Measurements from ENCODE around the gene MSMP. TPM values are rescaled to one million over a fixed set of nuclear protein-coding genes. Genes with fewer than 3 reads are reported as not detected.

Gene MSMP
- total RNA-seq (2021) (not detected in 2 replicates), Bru-seq, nascent RNA (percentile 15 among the genes with signal in this experiment), BruChase-seq, experiment 1, labeled RNA remaining after a 2-hour chase (percentile 8 among the genes with signal in this experiment), BruChase-seq, experiment 2, labeled RNA remaining after a 6-hour chase (percentile 38 among the genes with signal in this experiment)
- long read RNA-seq: 0 reads

GRCh38 chr9:35754264-35754663 is at the start of gene MSMP:
TSS of gene MSMP (minus strand) at chr9:35754276. CDS start at chr9:35754129, 147 bp downstream.
- Histone ChIP-seq H4K20me1 (ENCODE audit: insufficient read depth) (no peaks in the 10 kb centered on the region), H2AFZ (no peak within 1 kb of the TSS), H3F3A (ENCODE audit: insufficient read depth, low read depth) (peaks cover 37% of the 10 kb centered on the region), H3K9me3 (ENCODE audit: insufficient read depth, low read depth) (no peaks in the 10 kb centered on the region), H3K79me2 (ENCODE audit: low read depth) (peaks cover 29% of the 10 kb centered on the region), H3K4me1 (replicated peaks; ENCODE audit: insufficient read depth) (peaks cover 17% of the 10 kb centered on the region), H3K9me2 (ENCODE audit: insufficient read depth) (no peaks in the 10 kb centered on the region), H3K27ac (no peak within 1 kb of the TSS), H3K4me2 (no peak within 1 kb of the TSS), H3K27me3 (ENCODE audit: insufficient read depth, low read depth) (no peaks in the 10 kb centered on the region), H3K4me3 (no peak within 1 kb of the TSS), H3K36me3 (ENCODE audit: low read depth) (no peaks in the 10 kb centered on the region)
- BruUV-seq (replicated peaks): no TSS peak
- no peak for TF ChIP-seq EZH2 (IDR thresholded peaks at IDR 0.05; ENCODE audit: low read depth)
- TF ChIP-seq CTCF (conservative IDR thresholded peaks at IDR 0.05): no peak
- ChIA-PET CTCF (no interaction called here), POLR2A (ENCODE audit: unreplicated experiment) (no interaction called here)
- intact Hi-C loops (cut with micrococcal nuclease; ENCODE audit: unreplicated experiment): no loop called here
- DNase-seq: no peak

DNA sequence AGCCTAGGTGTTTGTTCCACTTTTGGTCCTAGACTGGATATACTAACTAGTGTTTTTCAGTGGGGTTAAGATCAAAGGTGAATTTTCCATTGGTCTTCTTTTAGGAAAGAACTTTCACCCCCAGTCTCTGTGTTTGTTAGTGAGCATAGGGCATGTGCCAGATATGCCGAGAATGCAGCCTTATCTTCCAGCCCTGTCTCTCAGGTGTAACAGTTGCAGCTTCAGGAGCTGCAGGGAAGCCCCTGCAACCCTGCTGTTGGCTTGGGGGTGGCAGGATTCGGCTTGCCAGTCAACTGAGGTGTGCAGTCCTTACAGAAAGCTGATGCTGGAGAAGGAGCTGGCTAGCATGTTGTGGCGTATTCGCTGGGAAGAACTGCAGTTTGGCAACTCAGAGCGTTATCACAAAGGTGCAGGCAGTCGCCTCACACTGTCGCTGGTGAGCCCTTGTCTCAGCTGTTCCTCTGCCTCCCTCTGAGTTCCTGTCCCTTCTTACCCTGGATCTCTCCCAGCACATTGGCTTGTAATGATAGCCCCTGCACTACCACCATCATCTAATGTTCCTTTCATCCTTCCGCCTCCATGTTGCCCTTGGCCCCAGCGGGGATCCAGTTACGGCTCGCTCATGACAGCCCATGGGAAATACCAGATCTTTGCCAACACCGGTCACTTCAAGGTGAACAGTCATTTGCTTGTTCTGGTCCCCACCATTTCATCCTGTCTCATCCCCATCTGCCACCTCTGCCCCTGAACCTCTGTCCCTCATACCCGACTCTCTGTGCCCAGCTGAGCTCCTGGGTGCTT is 47.5 kb upstream of the MSMP start:
- Histone ChIP-seq H3K9me3 (ENCODE audit: insufficient read depth, low read depth) (no peaks in the 10 kb centered on the region), H3K4me2 (no peak overlapping the region), H3K9me2 (ENCODE audit: insufficient read depth) (no peaks in the 10 kb centered on the region), H2AFZ (no peak overlapping the region), H3K4me3 (no peak overlapping the region), H3K27ac (no peak overlapping the region), H3K27me3 (ENCODE audit: insufficient read depth, low read depth) (no peaks in the 10 kb centered on the region), H4K20me1 (ENCODE audit: insufficient read depth) (no peaks in the 10 kb centered on the region), H3K36me3 (ENCODE audit: low read depth) (no peaks in the 10 kb centered on the region), H3F3A (ENCODE audit: insufficient read depth, low read depth) (no peaks in the 10 kb centered on the region), H3K79me2 (ENCODE audit: low read depth) (no peaks in the 10 kb centered on the region), H3K4me1 (replicated peaks; ENCODE audit: insufficient read depth) (no peaks in the 10 kb centered on the region)
- CTCF ChIA-PET: no interaction called here
- POLR2A ChIA-PET (ENCODE audit: unreplicated experiment): no interaction called here
- intact Hi-C loops (cut with micrococcal nuclease; ENCODE audit: unreplicated experiment): no loop called here
- DNase-seq: no peak
- TF ChIP-seq EZH2 (IDR thresholded peaks at IDR 0.05; ENCODE audit: low read depth) (no peak), CTCF (conservative IDR thresholded peaks at IDR 0.05) (no peak)
- no TSS peak for BruUV-seq (replicated peaks)

DNA sequence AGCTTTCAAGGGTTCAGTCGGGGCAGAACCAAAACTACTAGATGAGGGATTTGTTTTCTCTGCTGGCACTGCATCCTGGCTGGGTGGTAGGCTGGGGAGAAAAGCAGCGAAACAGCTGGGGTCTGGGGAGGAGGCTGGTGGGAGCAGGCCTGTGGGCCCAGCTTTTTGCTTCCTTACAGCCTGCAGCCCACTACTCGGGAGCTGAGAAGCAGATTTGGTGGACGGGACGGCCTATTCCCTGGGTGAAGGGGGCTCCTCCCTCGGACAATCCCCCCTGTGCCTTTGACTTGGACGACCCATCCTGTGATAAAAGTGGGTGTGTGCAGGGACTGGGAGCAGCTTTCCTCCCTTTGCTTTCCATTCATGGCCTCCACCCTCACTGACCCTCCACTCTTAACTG is 46.5 kb upstream of the MSMP start:
- H2AFZ ChIP-seq: no peak overlapping the region
- H4K20me1 ChIP-seq (ENCODE audit: insufficient read depth): no peaks in the 10 kb centered on the region
- H3K27me3 ChIP-seq (ENCODE audit: insufficient read depth, low read depth): no peaks in the 10 kb centered on the region
- ChIA-PET POLR2A (ENCODE audit: unreplicated experiment) (no interaction called here), CTCF (no interaction called here)
- 0 out of 2 replicates have a peak, but pooled peaks cover 4% of the 10 kb centered on the region for H3K4me1 ChIP-seq (replicated peaks; ENCODE audit: insufficient read depth)
- no peaks in the 10 kb centered on the region for H3F3A ChIP-seq (ENCODE audit: insufficient read depth, low read depth)
- H3K27ac ChIP-seq: no peak overlapping the region
- no TSS peak for BruUV-seq (replicated peaks)
- H3K4me3 ChIP-seq: no peak overlapping the region
- no peaks in the 10 kb centered on the region for H3K9me2 ChIP-seq (ENCODE audit: insufficient read depth)
- intact Hi-C loops (cut with micrococcal nuclease; ENCODE audit: unreplicated experiment): no loop called here
- H3K9me3 ChIP-seq (ENCODE audit: insufficient read depth, low read depth): no peaks in the 10 kb centered on the region
- H3K36me3 ChIP-seq (ENCODE audit: low read depth): no peaks in the 10 kb centered on the region
- no peak for DNase-seq
- TF ChIP-seq CTCF (conservative IDR thresholded peaks at IDR 0.05): no peak
- no peak for TF ChIP-seq EZH2 (IDR thresholded peaks at IDR 0.05; ENCODE audit: low read depth)
- no peaks in the 10 kb centered on the region for H3K79me2 ChIP-seq (ENCODE audit: low read depth)
- no peak overlapping the region for H3K4me2 ChIP-seq

All from PC-9 (cell line).